Measurements from ENCODE around the gene SKIC8.

Gene SKIC8

DNA sequence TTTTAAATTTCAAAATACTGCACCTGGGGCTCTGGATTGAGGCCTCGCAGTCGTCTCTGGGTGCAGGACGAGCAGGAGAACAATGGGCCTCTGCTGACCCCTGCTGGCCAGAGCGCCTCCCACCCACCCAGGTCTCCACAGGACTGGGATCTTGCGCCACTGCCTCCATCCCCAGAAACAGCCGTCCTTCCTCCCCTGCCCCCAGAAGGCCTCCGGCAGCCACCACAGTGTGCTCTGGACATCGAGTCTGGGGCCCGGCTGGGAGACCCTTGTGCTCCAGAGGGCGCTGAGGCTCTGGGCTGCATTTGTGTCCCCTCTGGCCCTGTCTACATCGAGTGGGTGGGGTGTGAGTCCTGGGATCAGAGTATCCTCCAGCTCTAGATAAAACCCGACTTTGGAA, 58.4 kb downstream of the SKIC8 start:
- Histone ChIP-seq H3K4ac (ENCODE audit: low read depth, low read length) (no peak overlapping the region), H3K4me3 (ENCODE audit: low read depth, low read length) (no peak overlapping the region), H2BK120ac (ENCODE audit: insufficient read depth, low read length, poor library complexity) (no peak overlapping the region), H3K27me3 (ENCODE audit: insufficient read depth, low read length) (no peaks in the 10 kb centered on the region), H2BK5ac (ENCODE audit: low read depth, low read length, poor library complexity) (no peak overlapping the region), H2AK5ac (ENCODE audit: low read length) (no peak overlapping the region), H3K79me1 (ENCODE audit: low read length) (no peaks in the 10 kb centered on the region), H3K18ac (ENCODE audit: low read length) (no peak overlapping the region), H3K23ac (ENCODE audit: low read length) (no peak overlapping the region), H4K91ac (ENCODE audit: low read depth, low read length) (no peak overlapping the region), H3K27ac (ENCODE audit: low read depth, low read length) (no peak overlapping the region), H3K9me3 (ENCODE audit: insufficient read depth, low read depth, low read length) (peaks cover 2% of the 10 kb centered on the region), H4K8ac (ENCODE audit: low read depth, low read length) (no peak overlapping the region), H3K79me2 (ENCODE audit: control insufficient read depth, insufficient read depth, low read length, poor library complexity) (no peaks in the 10 kb centered on the region), H2AFZ (ENCODE audit: insufficient read depth, low read length, poor library complexity) (no peak overlapping the region), H4K12ac (ENCODE audit: low read depth, low read length) (no peak overlapping the region), H3K4me2 (ENCODE audit: low read length) (no peak overlapping the region), H3K14ac (ENCODE audit: low read length) (no peak overlapping the region), H3K9ac (ENCODE audit: low read length) (no peak overlapping the region), H3K36me3 (ENCODE audit: control insufficient read depth in 1 of 2, insufficient read depth in 2 of 2, low read length in 2 of 2) (no peaks in the 10 kb centered on the region), H2BK12ac (ENCODE audit: low read length) (no peak overlapping the region), H3K4me1 (ENCODE audit: control insufficient read depth in 1 of 2, insufficient read depth in 2 of 2, low read length in 2 of 2) (peaks cover 0 to 6% of the 10 kb centered on the region in 2 experiments)
- peak; percentile 60 to 80 for DNase-seq
- no CpG with 5 or more reads among the region's 12 CpGs for WGBS (ENCODE audit: extremely low coverage, insufficient coverage, insufficient read length)

DNA sequence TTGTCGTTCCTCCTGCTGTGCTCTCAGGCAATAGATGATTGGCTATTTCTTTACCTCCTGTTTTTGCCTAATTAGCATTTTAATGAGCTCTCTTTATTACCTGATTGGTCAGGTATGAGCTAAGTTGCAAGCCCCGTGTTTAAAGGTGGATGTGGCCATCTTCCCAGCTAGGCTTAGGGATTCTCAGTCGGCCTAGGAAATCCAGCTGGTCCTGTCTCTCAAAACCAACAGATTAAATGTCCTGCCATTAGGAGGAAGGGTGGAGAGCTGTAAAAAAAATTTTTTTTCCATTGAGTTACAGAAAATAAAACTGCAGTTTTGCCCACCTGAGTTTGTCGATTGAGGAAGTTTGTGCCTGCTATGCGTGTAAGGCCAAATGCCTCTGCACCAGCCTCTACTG, 59.6 kb downstream of the SKIC8 start:
- Histone ChIP-seq H3K9ac (ENCODE audit: low read length) (no peak overlapping the region), H2AK5ac (ENCODE audit: low read length) (no peak overlapping the region), H3K23ac (ENCODE audit: low read length) (no peak overlapping the region), H3K4ac (ENCODE audit: low read depth, low read length) (no peak overlapping the region), H3K4me1 (ENCODE audit: control insufficient read depth in 1 of 2, insufficient read depth in 2 of 2, low read length in 2 of 2) (peaks cover 0 to 6% of the 10 kb centered on the region in 2 experiments), H3K27me3 (ENCODE audit: insufficient read depth, low read length) (no peaks in the 10 kb centered on the region), H3K36me3 (ENCODE audit: control insufficient read depth in 1 of 2, insufficient read depth in 2 of 2, low read length in 2 of 2) (no peaks in the 10 kb centered on the region), H3K4me3 (ENCODE audit: low read depth, low read length) (no peak overlapping the region), H3K14ac (ENCODE audit: low read length) (no peak overlapping the region), H2AFZ (ENCODE audit: insufficient read depth, low read length, poor library complexity) (no peak overlapping the region), H2BK12ac (ENCODE audit: low read length) (no peak overlapping the region), H2BK120ac (ENCODE audit: insufficient read depth, low read length, poor library complexity) (no peak overlapping the region), H3K27ac (ENCODE audit: low read depth, low read length) (no peak overlapping the region), H3K4me2 (ENCODE audit: low read length) (no peak overlapping the region), H3K79me2 (ENCODE audit: control insufficient read depth, insufficient read depth, low read length, poor library complexity) (no peaks in the 10 kb centered on the region), H4K12ac (ENCODE audit: low read depth, low read length) (no peak overlapping the region), H3K9me3 (ENCODE audit: insufficient read depth, low read depth, low read length) (no peaks in the 10 kb centered on the region), H4K8ac (ENCODE audit: low read depth, low read length) (no peak overlapping the region), H3K18ac (ENCODE audit: low read length) (no peak overlapping the region), H4K91ac (ENCODE audit: low read depth, low read length) (no peak overlapping the region), H3K79me1 (ENCODE audit: low read length) (no peaks in the 10 kb centered on the region), H2BK5ac (ENCODE audit: low read depth, low read length, poor library complexity) (no peak overlapping the region)
- DNase-seq: no peak
- WGBS (ENCODE audit: extremely low coverage, insufficient coverage, insufficient read length): no CpG with 5 or more reads among the region's 5 CpGs

DNA sequence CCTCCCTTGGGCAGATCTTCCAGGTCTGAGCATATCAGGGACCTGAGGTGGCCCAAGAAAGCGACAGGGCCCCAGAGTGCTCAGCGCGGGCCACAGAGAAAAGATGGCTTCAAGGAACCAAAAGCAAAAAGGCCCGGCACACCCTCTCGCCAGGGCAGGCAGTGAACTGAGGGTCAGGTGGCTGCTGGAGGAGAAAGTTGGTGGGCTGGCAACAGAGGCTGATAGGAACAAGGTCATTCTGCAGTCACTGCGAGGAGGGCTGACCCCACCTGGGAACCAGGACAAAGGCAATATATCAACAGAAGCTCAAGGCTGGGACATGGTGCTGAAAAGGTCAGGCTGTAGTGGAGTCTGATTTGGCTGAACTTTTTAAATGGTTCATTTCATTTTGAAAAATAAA, 62.3 kb downstream of the SKIC8 start:
- Histone ChIP-seq H2AK5ac (ENCODE audit: low read length) (no peak overlapping the region), H3K9me3 (ENCODE audit: insufficient read depth, low read depth, low read length) (no peaks in the 10 kb centered on the region), H2BK120ac (ENCODE audit: insufficient read depth, low read length, poor library complexity) (no peak overlapping the region), H3K79me2 (ENCODE audit: control insufficient read depth, insufficient read depth, low read length, poor library complexity) (no peaks in the 10 kb centered on the region), H4K12ac (ENCODE audit: low read depth, low read length) (no peak overlapping the region), H3K79me1 (ENCODE audit: low read length) (no peaks in the 10 kb centered on the region), H3K9ac (ENCODE audit: low read length) (no peak overlapping the region), H3K18ac (ENCODE audit: low read length) (no peak overlapping the region), H3K27me3 (ENCODE audit: insufficient read depth, low read length) (no peaks in the 10 kb centered on the region), H3K27ac (ENCODE audit: low read depth, low read length) (no peak overlapping the region), H3K14ac (ENCODE audit: low read length) (no peak overlapping the region), H3K4me3 (ENCODE audit: low read depth, low read length) (no peak overlapping the region), H4K91ac (ENCODE audit: low read depth, low read length) (no peak overlapping the region), H2BK12ac (ENCODE audit: low read length) (no peak overlapping the region), H2BK5ac (ENCODE audit: low read depth, low read length, poor library complexity) (no peak overlapping the region), H4K8ac (ENCODE audit: low read depth, low read length) (no peak overlapping the region), H3K23ac (ENCODE audit: low read length) (no peak overlapping the region), H2AFZ (ENCODE audit: insufficient read depth, low read length, poor library complexity) (no peak overlapping the region), H3K4me1 (ENCODE audit: control insufficient read depth in 1 of 2, insufficient read depth in 2 of 2, low read length in 2 of 2) (no peaks in the 10 kb centered on the region), H3K36me3 (ENCODE audit: control insufficient read depth in 1 of 2, insufficient read depth in 2 of 2, low read length in 2 of 2) (no peaks in the 10 kb centered on the region), H3K4me2 (ENCODE audit: low read length) (no peak overlapping the region), H3K4ac (ENCODE audit: low read depth, low read length) (no peak overlapping the region)
- no CpG with 5 or more reads among the region's 6 CpGs for WGBS (ENCODE audit: extremely low coverage, insufficient coverage, insufficient read length)
- no peak for DNase-seq

DNA sequence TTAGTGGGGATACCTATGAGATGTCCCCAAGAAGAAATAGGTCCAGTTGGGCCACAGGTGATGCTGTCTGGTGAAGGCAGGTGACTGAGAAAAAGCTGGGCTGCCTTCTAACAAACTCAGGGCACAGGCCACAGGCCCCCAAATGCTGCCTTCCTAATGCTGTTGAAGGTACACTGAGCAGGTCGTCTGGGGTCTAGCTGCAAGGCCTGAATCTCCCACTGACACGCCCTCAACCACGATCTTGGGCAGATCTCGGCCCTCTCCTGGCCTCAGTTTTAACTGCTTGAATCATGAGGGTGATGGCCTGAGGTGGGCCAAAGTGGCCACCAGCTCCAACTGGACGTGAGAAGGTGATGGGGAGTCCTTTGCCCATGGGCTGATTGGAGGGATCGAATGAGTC, 62.9 kb downstream of the SKIC8 start:
- DNase-seq: no peak
- Histone ChIP-seq H3K4ac (ENCODE audit: low read depth, low read length) (no peak overlapping the region), H3K4me2 (ENCODE audit: low read length) (no peak overlapping the region), H3K79me2 (ENCODE audit: control insufficient read depth, insufficient read depth, low read length, poor library complexity) (no peaks in the 10 kb centered on the region), H3K4me1 (ENCODE audit: control insufficient read depth in 1 of 2, insufficient read depth in 2 of 2, low read length in 2 of 2) (no peaks in the 10 kb centered on the region), H3K9me3 (ENCODE audit: insufficient read depth, low read depth, low read length) (no peaks in the 10 kb centered on the region), H3K27me3 (ENCODE audit: insufficient read depth, low read length) (no peaks in the 10 kb centered on the region), H2AK5ac (ENCODE audit: low read length) (no peak overlapping the region), H4K8ac (ENCODE audit: low read depth, low read length) (no peak overlapping the region), H3K23ac (ENCODE audit: low read length) (no peak overlapping the region), H3K9ac (ENCODE audit: low read length) (no peak overlapping the region), H3K4me3 (ENCODE audit: low read depth, low read length) (no peak overlapping the region), H4K12ac (ENCODE audit: low read depth, low read length) (no peak overlapping the region), H2AFZ (ENCODE audit: insufficient read depth, low read length, poor library complexity) (no peak overlapping the region), H3K79me1 (ENCODE audit: low read length) (no peaks in the 10 kb centered on the region), H3K18ac (ENCODE audit: low read length) (no peak overlapping the region), H3K14ac (ENCODE audit: low read length) (no peak overlapping the region), H2BK5ac (ENCODE audit: low read depth, low read length, poor library complexity) (no peak overlapping the region), H2BK12ac (ENCODE audit: low read length) (no peak overlapping the region), H2BK120ac (ENCODE audit: insufficient read depth, low read length, poor library complexity) (no peak overlapping the region), H3K27ac (ENCODE audit: low read depth, low read length) (no peak overlapping the region), H3K36me3 (ENCODE audit: control insufficient read depth in 1 of 2, insufficient read depth in 2 of 2, low read length in 2 of 2) (no peaks in the 10 kb centered on the region), H4K91ac (ENCODE audit: low read depth, low read length) (no peak overlapping the region)
- no CpG with 5 or more reads among the region's 6 CpGs for WGBS (ENCODE audit: extremely low coverage, insufficient coverage, insufficient read length)

Measured in trophoblast cell (in vitro differentiated cells and primary cell).